ENCODE results near the gene NR5A1. TPM values are rescaled to one million over a fixed set of nuclear protein-coding genes. Genes with fewer than 3 reads are reported as not detected.

NR5A1 gene
- polyA plus RNA-seq, 4 donors: 0.01 to 0.27 (median 0.16) TPM

DNA sequence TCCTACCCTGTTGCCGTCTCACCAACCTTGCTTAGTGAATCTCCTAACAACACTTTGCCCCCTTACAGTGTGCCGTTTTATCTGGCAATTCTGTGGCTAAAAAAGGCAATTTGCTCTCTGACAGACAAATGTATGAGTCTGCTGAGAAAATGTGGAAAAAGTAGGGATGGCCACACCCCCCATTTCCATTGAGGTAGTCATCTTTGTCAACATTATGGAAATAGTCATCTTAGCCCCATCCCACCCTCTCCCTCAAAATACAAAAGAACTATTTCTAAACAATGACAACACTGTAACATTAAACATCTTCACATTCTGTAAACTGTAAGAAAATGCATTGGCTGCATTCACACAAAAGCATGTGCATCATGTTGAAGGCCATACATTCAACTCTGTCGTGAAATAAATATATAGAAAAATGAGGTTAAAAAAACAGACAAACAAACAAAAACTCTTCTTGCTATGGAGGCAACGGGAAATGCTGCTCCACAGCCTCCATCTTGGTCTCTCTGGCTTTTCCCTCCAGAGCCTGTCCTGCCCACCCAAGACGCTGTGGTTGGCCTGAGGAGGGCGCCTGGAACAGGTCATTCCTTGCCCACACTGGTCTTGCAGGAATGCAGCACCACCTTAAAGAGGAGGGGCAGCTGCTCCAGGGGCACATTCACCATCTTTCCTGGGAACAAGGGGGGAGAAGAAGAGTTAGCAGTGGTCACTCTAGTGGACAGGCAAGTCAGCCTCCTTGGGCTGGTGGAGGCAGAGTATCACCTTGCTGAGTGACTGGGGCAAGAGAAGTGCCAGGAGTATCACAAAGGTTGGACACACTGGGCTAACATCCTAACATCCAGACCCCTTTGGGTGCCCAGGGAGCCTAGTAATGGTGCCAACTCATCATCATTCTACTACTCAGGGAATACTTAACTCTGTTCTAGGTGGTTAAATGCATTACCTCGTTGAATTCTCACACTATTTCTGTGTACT is 15.2 kb upstream of the NR5A1 start:
- no peak for DNase-seq
- peaks cover 0 to 10% (median 0%) of the 10 kb centered on the region in 3 donors for H3K4me1 ChIP-seq (ENCODE audit: control insufficient read depth in 3 of 3, insufficient read depth in 2 of 3, low read depth in 1 of 3, low read length in 2 of 3)
- H3K36me3 ChIP-seq (ENCODE audit: control insufficient read depth in 3 of 3, insufficient read depth in 2 of 3, low read depth in 1 of 3, low read length in 3 of 3): peaks cover 0 to 31% (median 6%) of the 10 kb centered on the region in 3 donors
- H3K9me3 ChIP-seq (ENCODE audit: control insufficient read depth in 2 of 2, insufficient read depth in 1 of 2, low read depth in 1 of 2, low read length in 1 of 2): no peaks in the 10 kb centered on the region
- no peak overlapping the region for H3K4me3 ChIP-seq (ENCODE audit: low read depth in 1 of 3, low read length in 3 of 3)
- no peaks in the 10 kb centered on the region for H3K27me3 ChIP-seq (ENCODE audit: control insufficient read depth in 3 of 3, insufficient read depth in 3 of 3, low read length in 3 of 3)
- FAIRE-seq: no peak
- WGBS, 3 donors: 75 to 86% (median 84%) methylated on average over 7 of the region's 7 CpGs
- no peak overlapping the region for H3K27ac ChIP-seq (ENCODE audit: low read depth in 1 of 3, low read length in 2 of 3)

DNA sequence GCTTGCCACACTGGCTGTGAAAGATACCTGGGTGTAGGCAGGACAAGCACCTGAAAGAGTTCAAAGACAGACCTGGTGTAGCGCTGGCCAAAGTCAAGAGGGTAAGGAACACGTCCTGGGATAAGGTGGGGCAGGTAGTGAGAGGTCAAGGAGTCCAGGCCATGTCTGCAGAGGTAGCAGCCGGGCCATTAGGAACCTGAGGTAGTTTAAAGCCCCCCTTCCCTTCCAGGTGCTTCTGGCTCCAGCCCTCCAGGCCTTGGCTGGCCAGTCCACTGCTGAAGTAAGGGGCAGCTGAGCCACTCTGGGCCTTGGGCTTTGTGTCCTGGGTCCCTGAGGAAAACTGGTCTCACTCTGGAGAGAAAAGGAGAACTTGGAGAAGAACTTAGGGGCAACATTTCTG is 13.9 kb upstream of the NR5A1 start:
- FAIRE-seq: no peak
- H3K4me1 ChIP-seq (ENCODE audit: control insufficient read depth in 3 of 3, insufficient read depth in 2 of 3, low read depth in 1 of 3, low read length in 2 of 3): peaks cover 0 to 10% (median 0%) of the 10 kb centered on the region in 3 donors
- no peak overlapping the region for H3K4me3 ChIP-seq (ENCODE audit: low read depth in 1 of 3, low read length in 3 of 3)
- H3K36me3 ChIP-seq (ENCODE audit: control insufficient read depth in 3 of 3, insufficient read depth in 2 of 3, low read depth in 1 of 3, low read length in 3 of 3): peaks cover 0 to 26% (median 6%) of the 10 kb centered on the region in 3 donors
- H3K27me3 ChIP-seq (ENCODE audit: control insufficient read depth in 3 of 3, insufficient read depth in 3 of 3, low read length in 3 of 3): no peaks in the 10 kb centered on the region
- H3K27ac ChIP-seq (ENCODE audit: low read depth in 1 of 3, low read length in 2 of 3): no peak overlapping the region
- no peaks in the 10 kb centered on the region for H3K9me3 ChIP-seq (ENCODE audit: control insufficient read depth in 2 of 2, insufficient read depth in 1 of 2, low read depth in 1 of 2, low read length in 1 of 2)
- peak in 1 of 2 donors; percentile 13 for DNase-seq
- WGBS, 3 donors: 37 to 65% (median 44%) methylated on average over 3 of the region's 3 CpGs

DNA sequence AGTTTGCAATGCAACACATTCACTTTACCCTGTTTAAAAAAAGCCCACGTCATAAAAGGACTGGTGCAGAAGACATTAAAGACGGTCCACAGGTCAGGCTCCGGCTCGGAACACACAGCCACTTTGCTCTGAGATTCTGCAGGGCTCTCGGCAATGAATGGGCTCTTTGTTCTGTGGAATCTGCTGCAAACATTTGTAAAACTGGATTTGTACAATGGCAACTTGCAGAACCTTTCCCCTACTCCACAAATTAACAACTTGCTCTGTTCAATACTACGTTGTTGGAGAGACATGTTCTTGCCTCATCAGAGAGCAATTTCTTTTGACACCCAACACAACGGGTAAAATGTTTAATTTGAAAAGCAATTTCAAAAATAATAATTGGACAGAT is 13.0 kb upstream of the NR5A1 start:
- Histone ChIP-seq H3K9me3 (ENCODE audit: control insufficient read depth in 2 of 2, insufficient read depth in 1 of 2, low read depth in 1 of 2, low read length in 1 of 2) (no peaks in the 10 kb centered on the region), H3K27me3 (ENCODE audit: control insufficient read depth in 3 of 3, insufficient read depth in 3 of 3, low read length in 3 of 3) (no peaks in the 10 kb centered on the region), H3K36me3 (ENCODE audit: control insufficient read depth in 3 of 3, insufficient read depth in 2 of 3, low read depth in 1 of 3, low read length in 3 of 3) (peaks cover 0 to 20% (median 6%) of the 10 kb centered on the region in 3 donors), H3K4me3 (ENCODE audit: low read depth in 1 of 3, low read length in 3 of 3) (no peak overlapping the region), H3K27ac (ENCODE audit: low read depth in 1 of 3, low read length in 2 of 3) (no peak overlapping the region), H3K4me1 (ENCODE audit: control insufficient read depth in 3 of 3, insufficient read depth in 2 of 3, low read depth in 1 of 3, low read length in 2 of 3) (peaks cover 0 to 10% (median 0%) of the 10 kb centered on the region in 3 donors)
- FAIRE-seq: no peak
- peak; percentile 12 to 63 for DNase-seq
- 14 to 62% (median 37%) methylated on average over 7 of the region's 7 CpGs for WGBS, 3 donors

DNA sequence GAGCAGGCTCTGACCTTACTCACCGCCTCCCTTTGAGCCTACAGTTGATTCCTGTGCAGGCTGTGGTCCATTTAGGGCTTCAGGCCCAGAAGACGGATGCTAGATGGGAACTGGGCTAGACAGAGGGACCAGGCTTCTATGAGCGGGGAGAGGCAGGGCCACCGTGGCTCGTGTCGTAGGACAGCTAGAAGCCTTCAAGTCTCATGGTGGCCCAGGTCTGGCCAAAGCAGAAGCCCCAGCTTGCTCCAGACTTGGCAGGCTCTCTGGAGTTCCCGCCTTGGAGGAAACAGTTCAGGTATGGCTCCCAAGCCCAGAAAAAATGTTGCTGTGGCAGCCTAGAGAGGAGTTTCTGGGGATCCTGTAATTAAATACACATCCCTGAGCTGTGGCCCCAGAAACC is 10.9 kb upstream of the NR5A1 start:
- no peaks in the 10 kb centered on the region for H3K9me3 ChIP-seq (ENCODE audit: control insufficient read depth in 2 of 2, insufficient read depth in 1 of 2, low read depth in 1 of 2, low read length in 1 of 2)
- H3K27me3 ChIP-seq (ENCODE audit: control insufficient read depth in 3 of 3, insufficient read depth in 3 of 3, low read length in 3 of 3): no peaks in the 10 kb centered on the region
- H3K4me3 ChIP-seq (ENCODE audit: low read depth in 1 of 3, low read length in 3 of 3): no peak overlapping the region
- FAIRE-seq: no peak
- no peak for DNase-seq
- H3K4me1 ChIP-seq (ENCODE audit: control insufficient read depth in 3 of 3, insufficient read depth in 2 of 3, low read depth in 1 of 3, low read length in 2 of 3): peaks cover 0 to 10% (median 0%) of the 10 kb centered on the region in 3 donors
- 94 to 97% (median 96%) methylated on average over 7 of the region's 7 CpGs for WGBS, 3 donors
- H3K36me3 ChIP-seq (ENCODE audit: control insufficient read depth in 3 of 3, insufficient read depth in 2 of 3, low read depth in 1 of 3, low read length in 3 of 3): peaks cover 0 to 20% (median 6%) of the 10 kb centered on the region in 3 donors
- no peak overlapping the region for H3K27ac ChIP-seq (ENCODE audit: low read depth in 1 of 3, low read length in 2 of 3)

DNA sequence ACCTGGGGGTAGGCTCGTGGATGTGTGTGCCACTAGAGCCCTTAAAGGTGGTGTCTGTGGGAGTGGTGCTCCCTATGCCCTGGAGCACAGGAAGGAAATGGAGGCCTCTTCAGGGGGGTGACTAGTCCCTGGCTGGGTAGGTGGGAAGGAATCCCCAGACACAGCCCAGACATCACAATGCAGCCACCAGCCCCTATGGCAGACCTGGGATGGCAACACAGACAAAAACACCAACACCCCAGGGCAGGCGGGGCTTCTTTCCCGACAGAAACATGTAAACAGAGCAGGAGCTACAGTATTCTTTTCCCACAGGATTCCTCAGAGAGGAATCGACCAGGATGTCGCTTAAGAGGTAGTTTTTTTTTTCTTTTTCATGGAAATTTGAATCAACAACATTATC is 10.4 kb upstream of the NR5A1 start:
- no peak for DNase-seq
- Histone ChIP-seq H3K4me1 (ENCODE audit: control insufficient read depth in 3 of 3, insufficient read depth in 2 of 3, low read depth in 1 of 3, low read length in 2 of 3) (peaks cover 0 to 10% (median 0%) of the 10 kb centered on the region in 3 donors), H3K27me3 (ENCODE audit: control insufficient read depth in 3 of 3, insufficient read depth in 3 of 3, low read length in 3 of 3) (peaks cover 0 to 2% (median 0%) of the 10 kb centered on the region in 3 donors), H3K4me3 (ENCODE audit: low read depth in 1 of 3, low read length in 3 of 3) (no peak overlapping the region), H3K36me3 (ENCODE audit: control insufficient read depth in 3 of 3, insufficient read depth in 2 of 3, low read depth in 1 of 3, low read length in 3 of 3) (peaks cover 0 to 18% (median 6%) of the 10 kb centered on the region in 3 donors), H3K9me3 (ENCODE audit: control insufficient read depth in 2 of 2, insufficient read depth in 1 of 2, low read depth in 1 of 2, low read length in 1 of 2) (no peaks in the 10 kb centered on the region), H3K27ac (ENCODE audit: low read depth in 1 of 3, low read length in 2 of 3) (no peak overlapping the region)
- 74 to 87% (median 86%) methylated on average over 5 of the region's 5 CpGs for WGBS, 3 donors
- no peak for FAIRE-seq

DNA sequence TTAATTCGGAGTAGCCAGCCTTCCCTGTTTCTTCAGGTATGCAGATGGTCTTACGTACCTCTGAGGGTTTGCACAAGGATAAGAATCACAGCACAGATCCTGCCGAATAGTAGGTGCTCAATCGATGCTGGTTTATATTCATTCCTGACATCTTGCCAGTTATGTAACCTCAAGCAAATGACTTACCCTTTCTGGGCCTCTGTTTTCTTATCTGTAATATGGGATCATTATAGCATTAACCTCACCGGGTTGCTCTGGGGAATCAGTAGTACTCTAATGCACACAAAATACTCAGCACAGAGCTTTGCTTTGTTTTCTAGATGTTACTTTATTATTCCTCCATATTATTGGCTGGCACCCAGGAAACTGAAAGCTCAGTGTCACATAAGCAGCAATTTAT is 7.7 kb upstream of the NR5A1 start:
- Histone ChIP-seq H3K27ac (ENCODE audit: low read depth in 1 of 3, low read length in 2 of 3) (no peak overlapping the region), H3K27me3 (ENCODE audit: control insufficient read depth in 3 of 3, insufficient read depth in 3 of 3, low read length in 3 of 3) (peaks cover 0 to 8% (median 0%) of the 10 kb centered on the region in 3 donors), H3K36me3 (ENCODE audit: control insufficient read depth in 3 of 3, insufficient read depth in 2 of 3, low read depth in 1 of 3, low read length in 3 of 3) (peaks cover 0 to 7% (median 0%) of the 10 kb centered on the region in 3 donors), H3K9me3 (ENCODE audit: control insufficient read depth in 2 of 2, insufficient read depth in 1 of 2, low read depth in 1 of 2, low read length in 1 of 2) (no peaks in the 10 kb centered on the region), H3K4me3 (ENCODE audit: low read depth in 1 of 3, low read length in 3 of 3) (no peak overlapping the region), H3K4me1 (ENCODE audit: control insufficient read depth in 3 of 3, insufficient read depth in 2 of 3, low read depth in 1 of 3, low read length in 2 of 3) (peaks cover 0 to 3% (median 0%) of the 10 kb centered on the region in 3 donors)
- DNase-seq (no peak), FAIRE-seq (no peak)
- WGBS, 3 donors: 61 to 78% (median 65%) methylated on average over 5 of the region's 5 CpGs

DNA sequence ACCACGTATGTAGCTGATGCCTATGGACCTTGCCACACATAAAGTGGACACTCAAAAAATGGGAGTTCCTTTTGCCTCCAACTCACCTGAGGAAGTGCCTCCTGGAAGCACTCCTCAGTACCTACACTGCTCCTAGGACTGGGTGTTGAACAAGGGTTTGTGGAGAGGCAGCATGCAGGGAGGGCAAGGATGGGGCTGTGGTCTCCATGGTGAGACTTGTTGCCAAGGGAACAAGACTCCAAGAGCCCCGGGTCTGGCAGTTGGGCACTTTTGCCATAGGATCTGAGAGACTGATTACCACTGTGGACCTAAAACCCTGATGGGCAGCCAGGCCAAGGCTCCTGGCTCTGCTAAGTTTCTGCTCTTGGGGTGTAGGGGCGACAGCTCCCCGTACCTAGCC is 6.9 kb upstream of the NR5A1 start:
- H3K27me3 ChIP-seq (ENCODE audit: control insufficient read depth in 3 of 3, insufficient read depth in 3 of 3, low read length in 3 of 3): peaks cover 0 to 8% (median 0%) of the 10 kb centered on the region in 3 donors
- H3K4me1 ChIP-seq (ENCODE audit: control insufficient read depth in 3 of 3, insufficient read depth in 2 of 3, low read depth in 1 of 3, low read length in 2 of 3): peaks cover 0 to 3% (median 0%) of the 10 kb centered on the region in 3 donors
- H3K4me3 ChIP-seq (ENCODE audit: low read depth in 1 of 3, low read length in 3 of 3): no peak overlapping the region
- DNase-seq (no peak), FAIRE-seq (no peak)
- peaks cover 0 to 6% (median 0%) of the 10 kb centered on the region in 3 donors for H3K36me3 ChIP-seq (ENCODE audit: control insufficient read depth in 3 of 3, insufficient read depth in 2 of 3, low read depth in 1 of 3, low read length in 3 of 3)
- 72 to 77% (median 75%) methylated on average over 4 of the region's 4 CpGs for WGBS, 3 donors
- H3K27ac ChIP-seq (ENCODE audit: low read depth in 1 of 3, low read length in 2 of 3): no peak overlapping the region
- no peaks in the 10 kb centered on the region for H3K9me3 ChIP-seq (ENCODE audit: control insufficient read depth in 2 of 2, insufficient read depth in 1 of 2, low read depth in 1 of 2, low read length in 1 of 2)

DNA sequence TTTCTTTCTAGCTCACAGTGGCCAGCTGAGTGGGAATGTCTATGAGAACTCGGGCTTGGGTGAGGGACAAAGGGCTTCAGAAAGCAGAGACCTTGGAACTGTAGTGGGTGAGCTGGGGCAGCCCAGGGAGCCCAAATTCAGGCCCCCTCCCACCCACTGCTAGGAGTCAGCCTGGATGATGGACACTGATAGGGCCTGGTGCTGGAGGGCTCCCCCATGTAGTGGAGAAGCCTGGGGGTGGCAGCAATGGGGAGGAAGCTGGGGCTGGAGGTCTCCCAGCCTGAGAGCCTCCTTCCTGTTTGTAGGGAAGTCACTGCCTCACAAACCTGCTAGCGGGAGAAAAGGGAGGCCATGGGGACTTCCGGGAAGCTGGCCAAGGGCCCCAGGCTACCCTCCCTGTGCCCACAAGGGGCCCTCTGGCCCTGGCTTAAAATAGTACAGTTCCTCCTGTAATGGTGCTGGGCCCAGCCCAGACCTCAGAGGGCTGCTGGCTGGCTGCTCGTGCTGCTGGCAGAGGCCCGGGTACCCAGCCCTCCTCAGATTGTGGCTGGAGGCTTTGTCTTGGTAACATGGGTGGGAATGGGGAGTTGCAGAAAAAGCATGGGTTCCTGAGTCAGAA is 6.3 kb upstream of the NR5A1 start:
- no peak for DNase-seq
- Histone ChIP-seq H3K4me3 (ENCODE audit: low read depth in 1 of 3, low read length in 3 of 3) (no peak overlapping the region), H3K4me1 (ENCODE audit: control insufficient read depth in 3 of 3, insufficient read depth in 2 of 3, low read depth in 1 of 3, low read length in 2 of 3) (peaks cover 0 to 3% (median 0%) of the 10 kb centered on the region in 3 donors), H3K27me3 (ENCODE audit: control insufficient read depth in 3 of 3, insufficient read depth in 3 of 3, low read length in 3 of 3) (peaks cover 0 to 8% (median 0%) of the 10 kb centered on the region in 3 donors), H3K9me3 (ENCODE audit: control insufficient read depth in 2 of 2, insufficient read depth in 1 of 2, low read depth in 1 of 2, low read length in 1 of 2) (no peaks in the 10 kb centered on the region), H3K27ac (ENCODE audit: low read depth in 1 of 3, low read length in 2 of 3) (no peak overlapping the region), H3K36me3 (ENCODE audit: control insufficient read depth in 3 of 3, insufficient read depth in 2 of 3, low read depth in 1 of 3, low read length in 3 of 3) (peaks cover 0 to 4% (median 0%) of the 10 kb centered on the region in 3 donors)
- 8 to 49% (median 36%) methylated on average over 5 of the region's 5 CpGs for WGBS, 3 donors
- FAIRE-seq: no peak

Data from small intestine (tissue), 7 donors.